Activated CD4-positive, alpha-beta T cell treated with anti-CD3 and anti-CD28 coated beads, Interleukin-2, amount 10 ng/mL, durations not matched to agents 7 days and 5 days (primary cell): Measurements from ENCODE around the gene KPNA4. TPM values are rescaled to one million over a fixed set of nuclear protein-coding genes. Genes with fewer than 3 reads are reported as not detected.
"Not testable (repeated sequence)": the region's sequence is repeated elsewhere in the genome, so short reads cannot be mapped to it uniquely, and the experiment has no call there.

ENCODE experiments used
- CTCF ChIA-PET: fragments of 350-600 bp; sonication (Branson Sonifier 250); formaldehyde crosslinking; loops from one replicate; lab custom pipeline; 2021; ENCODE audit warnings: antibody characterized with exemption; lab: Charles Lee
- POLR2A ChIA-PET: fragments of 350-600 bp; sonication (Branson Sonifier 250); formaldehyde crosslinking; loops from one replicate; lab custom pipeline; 2021; ENCODE audit warnings: antibody characterized with exemption; lab: Charles Lee
- DNase-seq: peaks from one replicate; pipeline ENCODE4 v3.0.0-alpha.2; 2020
- H3K27ac Mint-ChIP-seq: one replicate; pipeline ENCODE4 v1.8.0; 2021; ENCODE audit warnings: mild to moderate bottlenecking, moderate library complexity, mixed read lengths
- H3K27me3 Mint-ChIP-seq: one replicate; pipeline ENCODE4 v1.8.0; 2021; ENCODE audit warnings: mixed read lengths
- H3K36me3 Mint-ChIP-seq: one replicate; pipeline ENCODE4 v1.8.0; 2021; ENCODE audit warnings: low read depth, mixed read lengths
- H3K4me1 Mint-ChIP-seq: one replicate; pipeline ENCODE4 v1.8.0; 2021; ENCODE audit warnings: mixed read lengths
- H3K4me3 Mint-ChIP-seq: one replicate; pipeline ENCODE4 v1.8.0; 2021; ENCODE audit warnings: mild to moderate bottlenecking, moderate library complexity, mixed read lengths
- H3K9me3 Mint-ChIP-seq: one replicate; pipeline ENCODE4 v1.8.0; 2021; ENCODE audit warnings: mixed read lengths
- total RNA-seq, 2 experiments: library from RNA; stranded (reverse); gene quantifications; one replicate each; pipeline ENCODE4 v1.2.3, GENCODE V29; 2021

Gene KPNA4
- total RNA-seq = 10 to 100 TPM; 38.6 to 53.7 TPM

DNA sequence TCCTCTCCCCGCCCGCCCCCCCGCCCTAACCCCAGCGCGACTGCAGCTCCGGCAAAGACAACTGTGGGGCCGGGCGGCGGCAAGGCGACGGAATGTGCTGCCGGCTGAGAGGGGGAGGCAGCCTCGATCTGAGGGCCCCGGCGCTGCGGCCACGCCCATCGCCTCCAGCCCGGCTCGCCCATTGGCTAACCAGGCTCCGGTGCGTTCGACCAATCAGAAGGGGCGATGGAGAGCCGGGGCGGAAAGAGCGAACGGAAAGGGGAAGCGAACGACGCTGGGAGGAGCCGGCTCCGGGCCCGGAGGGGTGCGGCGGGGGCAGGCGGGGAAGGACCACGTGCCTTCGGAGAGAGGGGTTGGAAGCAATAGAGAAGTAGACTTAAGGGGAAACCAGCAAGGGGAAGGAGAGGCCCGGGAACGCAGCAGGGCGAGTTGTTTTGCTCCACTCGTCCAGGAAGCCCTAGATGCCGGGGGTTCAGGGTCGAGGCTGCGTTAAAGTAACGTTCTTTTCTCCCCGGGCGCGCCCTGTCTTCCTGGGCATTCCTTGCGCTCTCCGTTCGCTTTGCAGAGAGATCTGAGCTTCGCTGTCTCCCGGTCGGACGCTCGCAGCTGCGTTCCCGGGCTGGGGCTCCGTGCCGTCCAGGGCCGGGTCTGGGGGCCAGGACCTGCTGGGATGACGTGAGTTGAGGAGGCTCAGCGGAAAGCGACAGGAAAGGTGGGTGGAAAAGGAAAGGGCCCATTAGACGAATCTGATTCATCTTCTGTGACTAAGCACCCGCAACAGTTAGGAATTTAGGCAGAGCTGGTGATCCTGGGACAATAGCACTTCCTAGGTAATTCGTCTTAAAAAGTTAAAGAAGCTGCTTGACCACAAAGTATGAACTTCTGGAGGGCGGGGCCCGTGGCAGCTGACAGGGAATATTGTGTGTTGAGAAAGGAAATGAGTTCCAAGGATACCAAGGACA lies at the start of gene KPNA4:
Gene KPNA4 (minus strand): TSS at position 130 of the 962 bp plus-strand sequence. CDS start 289 bp downstream, outside the sequence.
- peak; percentile 97 for DNase-seq
- CTCF ChIA-PET = interaction anchor here (1.0 to 1.5 kb wide), 2 partner anchors 9 to 36 kb away, joined by 3 to 4 read pairs; no protein-coding TSS in a partner anchor
- POLR2A ChIA-PET = no interaction called here
- Mint-ChIP-seq H3K27me3 (no peaks in the 10 kb centered on the region), H3K27ac (peak within 1 kb of the TSS; percentile 94), H3K4me1 (peaks cover 64% of the 10 kb centered on the region), H3K9me3 (no peaks in the 10 kb centered on the region), H3K4me3 (peak within 1 kb of the TSS; percentile 96), H3K36me3 (peaks cover 36% of the 10 kb centered on the region)

DNA sequence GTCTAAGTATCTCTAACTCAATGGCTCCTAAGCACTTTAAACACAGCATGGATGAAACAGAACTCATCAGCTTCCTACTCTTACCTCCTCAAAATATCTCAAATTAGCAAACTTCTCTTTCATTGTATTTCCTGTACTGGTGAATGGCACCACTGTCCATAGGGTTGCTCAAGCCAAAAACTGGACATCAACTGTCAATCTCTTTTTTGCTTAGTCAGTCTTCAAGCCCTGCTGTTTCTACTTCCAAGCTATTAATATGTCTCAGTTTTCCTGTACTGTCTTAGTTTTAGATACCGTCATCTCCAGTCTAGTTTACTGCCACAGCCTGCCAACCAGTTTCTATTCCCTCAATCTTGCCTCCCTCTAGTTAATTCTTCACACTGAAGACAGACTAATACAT lies 48.3 kb upstream of the KPNA4 start:
- Mint-ChIP-seq H3K4me3 (no peak overlapping the region), H3K36me3 (no peaks in the 10 kb centered on the region), H3K9me3 (no peaks in the 10 kb centered on the region), H3K27ac (no peak overlapping the region), H3K27me3 (peaks cover 32% of the 10 kb centered on the region), H3K4me1 (no peaks in the 10 kb centered on the region)
- DNase-seq = no peak
- POLR2A ChIA-PET = no interaction called here
- CTCF ChIA-PET = no interaction called here

GRCh38 chr3:160612386-160613075 lies 47.2 kb upstream of the KPNA4 start:
- peaks cover 31% of the 10 kb centered on the region for H3K27me3 Mint-ChIP-seq
- H3K27ac Mint-ChIP-seq = no peak overlapping the region
- CTCF ChIA-PET = no interaction called here
- no peaks in the 10 kb centered on the region for H3K4me1 Mint-ChIP-seq
- H3K4me3 Mint-ChIP-seq = no peak overlapping the region
- no peaks in the 10 kb centered on the region for H3K9me3 Mint-ChIP-seq
- POLR2A ChIA-PET = no interaction called here
- DNase-seq = no peak
- no peaks in the 10 kb centered on the region for H3K36me3 Mint-ChIP-seq

DNA sequence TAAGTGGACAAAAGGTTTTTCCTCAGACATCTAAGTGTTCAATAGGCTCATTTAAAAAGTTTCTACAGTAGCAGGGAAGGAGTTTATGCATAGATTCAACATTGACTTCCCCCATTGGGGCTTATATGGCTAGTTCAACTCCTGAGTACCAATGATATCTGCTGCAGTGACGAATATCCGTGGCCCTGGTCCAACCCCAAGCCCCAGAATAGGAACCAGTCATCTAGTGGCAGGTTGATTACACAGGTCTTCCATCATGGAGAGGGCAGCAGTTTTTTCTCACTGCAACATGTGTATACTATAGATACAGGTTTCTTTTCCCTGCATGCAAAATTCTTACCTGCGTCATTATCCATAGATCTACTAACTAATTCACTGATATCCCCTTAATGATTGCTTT lies 45.8 kb upstream of the KPNA4 start:
- DNase-seq = no peak
- Mint-ChIP-seq H3K4me1 (no peaks in the 10 kb centered on the region), H3K4me3 (no peak overlapping the region), H3K27ac (no peak overlapping the region), H3K36me3 (no peaks in the 10 kb centered on the region), H3K27me3 (peaks cover 24% of the 10 kb centered on the region), H3K9me3 (no peaks in the 10 kb centered on the region)
- POLR2A ChIA-PET = no interaction called here
- CTCF ChIA-PET = interaction anchor here (0.9 kb wide), 1 partner anchor 9 kb away, joined by 4 read pairs; no protein-coding TSS in a partner anchor

- POLR2A ChIA-PET = no interaction called here
- CTCF ChIA-PET = no interaction called here
- no peak overlapping the region for H3K4me3 Mint-ChIP-seq
- peaks cover 14% of the 10 kb centered on the region for H3K27me3 Mint-ChIP-seq
- no peaks in the 10 kb centered on the region for H3K4me1 Mint-ChIP-seq
- no peak overlapping the region for H3K27ac Mint-ChIP-seq
- DNase-seq = no peak
- no peaks in the 10 kb centered on the region for H3K36me3 Mint-ChIP-seq
- H3K9me3 Mint-ChIP-seq = no peaks in the 10 kb centered on the region
Observed at GRCh38 chr3:160608870-160609269, 43.5 kb upstream of the KPNA4 start.

GRCh38 chr3:160607826-160608225 lies 42.5 kb upstream of the KPNA4 start:
- no peak overlapping the region for H3K27ac Mint-ChIP-seq
- H3K9me3 Mint-ChIP-seq = no peaks in the 10 kb centered on the region
- H3K4me1 Mint-ChIP-seq = no peaks in the 10 kb centered on the region
- ChIA-PET POLR2A (no interaction called here), CTCF (no interaction called here)
- no peak for DNase-seq
- H3K36me3 Mint-ChIP-seq = no peaks in the 10 kb centered on the region
- H3K27me3 Mint-ChIP-seq = peaks cover 4% of the 10 kb centered on the region
- no peak overlapping the region for H3K4me3 Mint-ChIP-seq

- no peaks in the 10 kb centered on the region for H3K36me3 Mint-ChIP-seq
- no peaks in the 10 kb centered on the region for H3K4me1 Mint-ChIP-seq
- no peak overlapping the region for H3K4me3 Mint-ChIP-seq
- no peak overlapping the region for H3K27ac Mint-ChIP-seq
- POLR2A ChIA-PET = no interaction called here
- no peak for DNase-seq
- CTCF ChIA-PET = no interaction called here
- no peaks in the 10 kb centered on the region for H3K9me3 Mint-ChIP-seq
- no peaks in the 10 kb centered on the region for H3K27me3 Mint-ChIP-seq
Observed at GRCh38 chr3:160605315-160605714, 39.9 kb upstream of the KPNA4 start.

- DNase-seq, H3K36me3 Mint-ChIP-seq, H3K4me3 Mint-ChIP-seq, H3K27ac Mint-ChIP-seq, H3K4me1 Mint-ChIP-seq, H3K9me3 Mint-ChIP-seq, H3K27me3 Mint-ChIP-seq, POLR2A ChIA-PET, CTCF ChIA-PET: not testable (repeated sequence)
Observed at GRCh38 chr3:160603845-160604244, 38.5 kb upstream of the KPNA4 start.

DNA sequence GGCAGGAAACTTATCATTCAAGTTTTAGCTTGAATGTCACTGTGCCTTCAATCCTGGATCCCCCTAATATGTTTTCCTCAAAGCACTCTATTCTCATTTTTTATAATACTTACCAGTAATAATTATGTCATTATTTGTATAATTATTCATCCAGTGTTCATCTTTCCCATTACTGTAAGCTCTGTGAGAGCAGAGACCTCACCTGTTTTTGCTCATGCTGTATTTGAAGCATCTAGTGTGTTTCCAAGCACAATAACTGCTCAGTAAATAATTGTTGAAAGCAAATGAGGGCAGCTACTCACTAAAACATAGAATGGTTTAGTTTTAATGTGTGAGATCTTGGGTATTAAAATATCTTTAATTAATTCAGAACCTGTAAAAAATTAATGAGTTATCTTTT lies 36.9 kb upstream of the KPNA4 start:
- DNase-seq = no peak
- no peaks in the 10 kb centered on the region for H3K36me3 Mint-ChIP-seq
- CTCF ChIA-PET = no interaction called here

DNA sequence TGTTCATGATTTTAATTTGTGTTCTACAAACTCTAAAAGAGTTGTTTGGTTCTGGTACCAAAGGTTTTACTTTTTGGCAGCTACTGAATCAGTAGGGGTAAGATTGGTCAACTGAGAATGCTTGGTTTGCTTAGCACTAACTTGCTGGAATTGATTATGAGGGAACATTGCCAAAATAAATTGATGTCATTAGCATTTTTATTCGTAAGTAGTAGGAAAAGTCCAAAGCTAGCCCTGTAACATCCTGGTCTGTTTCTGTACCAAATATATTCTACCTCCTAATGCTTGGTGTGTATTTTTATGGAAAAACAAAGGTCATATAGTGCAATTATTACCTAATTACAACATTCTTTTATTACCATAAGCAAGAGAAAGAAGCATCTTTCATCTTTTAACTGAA lies 35.9 kb upstream of the KPNA4 start:
- Mint-ChIP-seq H3K9me3 (no peaks in the 10 kb centered on the region), H3K4me1 (no peaks in the 10 kb centered on the region), H3K27me3 (peaks cover 3% of the 10 kb centered on the region), H3K36me3 (no peaks in the 10 kb centered on the region), H3K4me3 (no peak overlapping the region), H3K27ac (no peak overlapping the region)
- DNase-seq = no peak
- CTCF ChIA-PET = no interaction called here
- POLR2A ChIA-PET = no interaction called here

More for the DNA sequence above, 36.9 kb upstream of the KPNA4 start:
- peaks cover 3% of the 10 kb centered on the region for H3K27me3 Mint-ChIP-seq
- H3K9me3 Mint-ChIP-seq = no peaks in the 10 kb centered on the region
- POLR2A ChIA-PET = no interaction called here
- no peak overlapping the region for H3K4me3 Mint-ChIP-seq
- H3K27ac Mint-ChIP-seq = no peak overlapping the region
- H3K4me1 Mint-ChIP-seq = no peaks in the 10 kb centered on the region

DNA sequence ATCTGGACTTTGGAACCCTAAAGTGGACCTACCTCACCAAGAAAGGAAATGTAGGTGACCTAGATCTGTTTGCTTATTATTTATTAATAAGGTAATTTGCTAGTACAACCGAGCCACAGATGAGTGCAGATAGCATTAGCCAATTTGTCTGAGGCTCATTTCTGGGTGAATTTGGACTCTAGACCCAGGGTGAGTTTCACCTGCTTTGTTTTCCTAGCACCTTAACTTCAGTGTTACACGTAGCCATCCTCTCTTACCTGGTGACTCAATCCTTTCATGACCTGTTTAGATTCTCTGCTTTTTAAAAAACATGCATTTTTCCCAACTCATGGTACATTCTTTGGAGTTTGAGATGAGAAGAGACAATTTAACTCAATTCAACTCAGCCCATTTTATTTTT lies 33.5 kb upstream of the KPNA4 start:
- POLR2A ChIA-PET = no interaction called here
- Mint-ChIP-seq H3K4me3 (no peak overlapping the region), H3K27me3 (peaks cover 10% of the 10 kb centered on the region), H3K36me3 (no peaks in the 10 kb centered on the region), H3K4me1 (no peaks in the 10 kb centered on the region), H3K9me3 (no peaks in the 10 kb centered on the region), H3K27ac (no peak overlapping the region)
- CTCF ChIA-PET = no interaction called here
- no peak for DNase-seq

- no peak for DNase-seq
- Mint-ChIP-seq H3K36me3 (no peaks in the 10 kb centered on the region), H3K27me3 (peaks cover 44% of the 10 kb centered on the region), H3K4me1 (no peaks in the 10 kb centered on the region), H3K27ac (no peak overlapping the region), H3K4me3 (no peak overlapping the region), H3K9me3 (peaks cover 2% of the 10 kb centered on the region)
- CTCF ChIA-PET = no interaction called here
- POLR2A ChIA-PET = no interaction called here
Observed at GRCh38 chr3:160588023-160588422, 22.7 kb upstream of the KPNA4 start.

GRCh38 chr3:160587105-160587504 lies 21.7 kb upstream of the KPNA4 start:
- H3K4me3 Mint-ChIP-seq = no peak overlapping the region
- ChIA-PET POLR2A (no interaction called here), CTCF (interaction anchor here (0.7 kb wide), 1 partner anchor 409 kb away, joined by 3 read pairs; no protein-coding TSS in a partner anchor)
- no peak for DNase-seq
- peaks cover 2% of the 10 kb centered on the region for H3K9me3 Mint-ChIP-seq
- no peak overlapping the region for H3K27ac Mint-ChIP-seq
- H3K27me3 Mint-ChIP-seq = peaks cover 44% of the 10 kb centered on the region
- H3K4me1 Mint-ChIP-seq = no peaks in the 10 kb centered on the region
- H3K36me3 Mint-ChIP-seq = no peaks in the 10 kb centered on the region
